ENCODE data around the gene WDHD1. TPM values are rescaled to one million over a fixed set of nuclear protein-coding genes. Genes with fewer than 3 reads are reported as not detected.
"Not testable (repeated sequence)": the region's sequence is repeated elsewhere in the genome, so short reads cannot be mapped to it uniquely, and the experiment has no call there.

Gene WDHD1
- total and polyA plus RNA-seq, 2 of the 4 experiments (the other 2 are of a cell fraction) = 4.4 to 13.1 TPM

GRCh38 chr14:54926570-54926969, 100.3 kb downstream of the WDHD1 start:
- H4K91ac ChIP-seq (ENCODE audit: insufficient read depth, low read depth, low read length); H3K56ac ChIP-seq (ENCODE audit: extremely low read depth, insufficient read depth, low read length); H3K9ac ChIP-seq (ENCODE audit: low read depth, low read length); in situ Hi-C loops (cut with MboI; ENCODE audit: low sequenced_read_pairs); H2BK15ac ChIP-seq (ENCODE audit: low read depth, low read length); H3K79me1 ChIP-seq (ENCODE audit: low read depth in 1 of 2, low read length in 2 of 2); DNase-seq; POLR2A ChIA-PET (ENCODE audit: unreplicated experiment); H3K36me3 ChIP-seq (ENCODE audit: control insufficient read depth, insufficient read depth, low read length); H3K14ac ChIP-seq (replicated peaks; ENCODE audit: low read depth, low read length); H2AFZ ChIP-seq (replicated peaks; ENCODE audit: low read length, poor library complexity); dilution Hi-C loops (cut with HindIII; ENCODE audit: low sequenced_read_pairs, unreplicated experiment); H3K9me1 ChIP-seq (ENCODE audit: insufficient read depth, low read length); H3K4me1 ChIP-seq (ENCODE audit: control insufficient read depth, insufficient read depth, low read length); H3K4me2 ChIP-seq (ENCODE audit: low read depth, low read length); H3K27ac ChIP-seq (ENCODE audit: insufficient read depth, low read length); CTCF ChIA-PET; H4K5ac ChIP-seq (ENCODE audit: low read depth, low read length); H2BK20ac ChIP-seq (ENCODE audit: low read depth, low read length); H3K27me3 ChIP-seq (ENCODE audit: control insufficient read depth, insufficient read depth, low read length); H4K8ac ChIP-seq (ENCODE audit: low read depth in 2 of 2, low read length in 2 of 2); H3K4me3 ChIP-seq (ENCODE audit: insufficient read depth, low read depth, low read length); H3K18ac ChIP-seq (ENCODE audit: low read depth, low read length); ATAC-seq (ENCODE audit: low read depth); H2AK5ac ChIP-seq (ENCODE audit: low read depth, low read length); H4K20me1 ChIP-seq (ENCODE audit: insufficient read depth, low read length); H2BK5ac ChIP-seq (ENCODE audit: low read depth, low read length, poor library complexity, severe bottlenecking); intact Hi-C loops (cut with micrococcal nuclease); BruUV-seq (replicated peaks); H2BK120ac ChIP-seq (ENCODE audit: low read depth, low read length); H3K9me3 ChIP-seq (ENCODE audit: control insufficient read depth, insufficient read depth, low read length); H3K23ac ChIP-seq (ENCODE audit: low read depth, low read length); H2AK9ac ChIP-seq (replicated peaks; ENCODE audit: low read depth, low read length, poor library complexity); H3K4ac ChIP-seq (ENCODE audit: low read depth, low read length): not testable (repeated sequence)
- no CpG with 5 or more reads among the region's 5 CpGs for WGBS, 2 experiments (ENCODE audit: extremely low coverage in 2 of 2, insufficient read length in 1 of 2)

Measured in IMR-90 (cell line).